Left forelimb (tissue), 1 donor: ENCODE results near the gene LMLN.
"Not testable (repeated sequence)": the region's sequence is repeated elsewhere in the genome, so short reads cannot be mapped to it uniquely, and the experiment has no call there.

ENCODE experiments used
- DNase-seq: peaks from one replicate; pipeline ENCODE4 v3.0.0-alpha.2; 2018; ENCODE audit warnings: low spot score

The LMLN gene

DNA sequence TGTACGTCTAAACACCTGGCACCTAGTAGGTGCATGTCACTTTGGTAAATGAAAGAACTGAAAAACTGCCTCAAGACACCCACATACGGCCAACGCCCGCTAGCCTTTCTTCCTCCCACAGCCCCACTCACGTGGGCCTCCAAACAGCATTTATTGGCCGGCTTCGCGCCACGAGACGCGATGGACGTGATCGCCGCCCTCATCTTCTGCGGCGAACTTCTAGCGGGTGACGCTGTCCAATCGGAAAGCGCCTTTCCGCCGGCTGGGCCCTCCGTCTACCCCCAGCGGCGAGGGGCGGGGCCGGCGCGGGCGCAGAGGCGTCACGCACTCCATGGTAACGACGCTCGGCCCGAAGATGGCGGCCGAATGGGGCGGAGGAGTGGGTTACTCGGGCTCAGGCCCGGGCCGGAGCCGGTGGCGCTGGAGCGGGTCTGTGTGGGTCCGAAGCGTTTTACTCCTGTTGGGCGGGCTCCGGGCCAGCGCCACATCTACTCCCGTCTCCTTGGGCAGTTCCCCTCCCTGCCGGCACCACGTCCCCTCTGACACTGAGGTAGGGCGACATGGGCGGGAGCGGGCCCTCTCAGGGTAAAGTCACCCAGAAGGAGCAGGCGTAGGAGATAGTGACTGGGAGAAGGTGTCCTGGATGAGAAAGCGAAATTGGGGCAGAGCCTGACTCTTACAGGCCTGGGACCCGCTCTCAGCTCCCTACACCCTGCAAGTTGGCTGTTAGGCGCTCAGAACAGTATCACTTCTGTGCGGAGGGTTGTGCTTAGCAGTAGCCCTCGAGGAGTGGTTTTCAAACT, at the start of gene LMLN:
LMLN (plus strand) TSS at position 327 of the 803 bp plus-strand sequence; CDS start at position 356, 29 bp downstream.
- peak; percentile 94 for DNase-seq

DNA sequence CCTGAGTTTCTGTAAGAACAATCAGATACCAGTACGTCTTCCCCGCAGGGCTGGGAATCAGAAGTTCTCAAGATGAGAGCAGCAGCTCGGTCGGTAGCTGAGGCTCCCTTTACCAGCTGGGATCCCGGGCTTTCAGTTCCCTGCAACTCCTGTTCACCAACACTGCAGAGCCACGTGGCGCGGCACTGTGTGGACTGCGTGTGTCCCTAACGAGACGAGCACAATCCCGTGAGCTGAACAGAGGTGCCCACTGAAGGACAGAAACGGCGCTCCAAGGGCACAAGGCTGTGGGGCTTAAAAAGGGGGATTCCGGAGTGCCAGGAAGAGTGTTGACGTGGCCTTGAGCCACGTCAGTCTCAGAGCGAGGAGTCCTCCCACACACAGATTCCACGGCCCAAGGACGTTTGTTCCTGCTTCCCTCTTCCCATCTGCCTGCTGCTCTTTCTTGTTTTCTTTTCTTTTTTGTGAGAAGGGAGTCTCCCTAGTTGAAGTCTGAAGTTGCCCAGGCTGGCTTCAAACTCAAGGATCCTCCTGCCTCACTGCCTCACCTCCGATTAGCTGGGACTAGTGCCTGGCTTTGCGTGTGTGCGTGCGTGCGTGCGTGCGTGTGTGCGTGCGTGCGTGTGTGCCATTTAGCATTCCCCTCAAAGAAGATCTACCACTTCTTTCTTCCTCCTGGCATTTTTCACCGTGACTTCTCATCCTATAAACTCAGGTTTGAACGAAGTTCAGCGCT, 47.1 kb upstream of the LMLN start:
- DNase-seq = no peak

DNA sequence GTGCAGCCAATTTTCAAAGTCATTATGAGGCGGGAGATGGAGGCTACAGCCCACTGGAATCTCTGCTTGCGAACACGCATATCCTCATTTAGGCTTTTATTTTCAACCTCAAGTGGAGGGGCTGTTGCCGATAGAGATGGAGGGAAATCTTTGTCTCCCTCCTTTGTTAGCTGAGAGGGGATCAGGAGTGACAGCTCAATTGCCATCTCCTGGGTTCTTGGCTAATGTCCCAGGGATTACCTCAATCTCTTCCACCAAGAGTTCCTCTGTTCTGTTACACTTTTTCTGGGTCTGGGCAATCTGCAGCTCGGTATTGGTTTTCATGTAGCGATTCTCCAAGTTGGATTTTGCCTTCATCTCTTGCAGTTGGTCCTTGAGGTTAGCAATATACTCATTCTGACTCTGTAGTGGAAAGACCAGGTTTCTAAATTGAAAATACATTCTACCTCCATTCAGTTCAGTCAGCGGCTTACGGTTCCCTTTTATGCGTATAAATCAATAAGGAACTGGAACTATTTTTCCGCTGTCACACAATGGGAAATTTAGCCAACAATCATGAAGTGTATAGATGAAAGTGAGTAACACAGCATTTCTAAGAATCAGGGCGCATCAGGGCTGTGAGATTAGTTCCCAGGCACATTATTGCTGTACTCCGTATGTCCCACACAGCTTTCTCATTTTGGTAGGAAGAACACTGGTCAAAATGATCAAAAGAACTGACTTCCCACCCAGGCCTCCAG, 46.2 kb upstream of the LMLN start:
- DNase-seq = no peak

DNA sequence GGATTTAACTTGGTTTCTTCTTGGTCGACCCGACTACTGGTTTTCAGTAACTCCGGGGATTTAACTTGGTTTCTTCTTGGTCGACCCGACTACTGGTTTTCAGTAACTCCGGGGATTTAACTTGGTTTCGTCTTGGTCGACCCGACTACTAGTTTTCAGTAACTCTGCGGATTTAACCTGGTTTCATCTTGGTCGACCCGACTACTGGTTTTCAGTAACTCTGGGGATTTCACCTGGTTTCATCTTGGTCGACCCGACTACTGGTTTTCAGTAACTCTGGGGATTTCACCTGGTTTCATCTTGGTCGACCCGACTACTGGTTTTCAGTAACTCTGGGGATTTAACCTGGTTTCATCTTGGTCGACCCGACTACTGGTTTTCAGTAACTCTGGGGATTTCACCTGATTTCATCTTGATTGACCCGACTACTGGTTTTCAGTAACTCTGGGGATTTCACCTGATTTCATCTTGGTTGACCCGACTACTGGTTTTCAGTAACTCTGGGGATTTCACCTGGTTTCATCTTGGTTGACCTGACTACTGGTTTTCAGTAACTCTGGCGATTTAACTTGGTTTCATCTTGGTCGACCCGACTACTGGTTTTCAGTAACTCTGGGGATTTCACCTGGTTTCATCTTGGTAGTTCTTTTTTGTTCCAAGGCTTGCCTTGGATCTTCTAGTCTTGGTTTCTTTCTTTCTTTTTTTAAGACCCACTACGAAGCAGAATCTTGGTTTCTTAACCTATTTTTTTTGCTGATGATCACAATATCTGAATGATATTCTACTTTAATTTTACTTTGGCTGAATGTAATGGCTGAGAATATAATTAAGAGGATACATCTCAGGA, 38.4 kb upstream of the LMLN start:
- DNase-seq = not testable (repeated sequence)

DNA sequence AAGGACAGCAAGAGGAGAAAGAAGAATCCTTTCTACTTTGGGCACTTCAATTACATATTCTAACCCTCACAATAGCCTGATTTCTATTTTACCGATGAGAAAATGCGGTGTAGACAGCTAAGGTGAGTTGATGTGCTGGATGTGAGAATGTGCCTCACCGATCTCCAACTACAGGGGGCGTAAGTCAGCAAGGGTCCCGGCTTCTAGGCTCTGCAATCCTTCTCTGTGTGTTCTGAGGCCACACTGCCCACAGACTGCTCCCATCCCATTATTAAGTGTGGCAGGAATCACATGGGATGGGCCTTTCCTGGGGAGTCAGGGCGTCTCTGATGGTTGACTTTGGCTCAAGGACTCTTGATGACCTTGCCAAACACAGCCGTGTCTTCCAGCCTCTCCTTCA, 33.6 kb upstream of the LMLN start:
- DNase-seq = no peak

- DNase-seq = not testable (repeated sequence)
Measured at GRCh38 chr3:197927578-197927977, 32.4 kb upstream of the LMLN start.

DNA sequence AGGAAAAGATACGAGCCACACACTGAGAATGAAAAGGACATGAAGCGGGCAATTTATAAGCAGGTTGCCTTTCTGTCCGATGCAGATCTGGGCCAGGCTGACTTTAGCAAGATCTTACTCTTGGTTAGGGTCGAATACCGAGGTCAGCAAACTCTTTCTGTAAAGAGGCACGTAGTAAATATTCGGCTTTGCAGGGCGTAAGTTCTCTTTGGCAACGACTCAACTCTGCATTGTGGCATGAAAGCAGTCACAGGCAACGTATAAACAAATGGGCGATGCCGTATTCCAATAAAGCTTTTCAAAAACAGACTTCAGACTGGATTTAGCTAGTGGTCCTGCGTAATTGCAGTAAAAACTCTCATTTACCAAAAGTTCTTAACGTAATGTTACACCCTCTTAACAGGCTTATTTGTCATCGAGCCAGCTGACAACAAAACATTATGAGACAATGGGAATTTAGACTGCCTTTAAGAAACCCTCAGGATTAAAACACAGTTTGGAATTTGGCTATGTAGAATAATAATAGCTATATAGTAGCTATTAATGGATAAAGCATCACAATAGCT, 23.1 kb upstream of the LMLN start:
- no peak for DNase-seq

GRCh38 chr3:197940745-197941384, 19.2 kb upstream of the LMLN start:
- DNase-seq = no peak

DNA sequence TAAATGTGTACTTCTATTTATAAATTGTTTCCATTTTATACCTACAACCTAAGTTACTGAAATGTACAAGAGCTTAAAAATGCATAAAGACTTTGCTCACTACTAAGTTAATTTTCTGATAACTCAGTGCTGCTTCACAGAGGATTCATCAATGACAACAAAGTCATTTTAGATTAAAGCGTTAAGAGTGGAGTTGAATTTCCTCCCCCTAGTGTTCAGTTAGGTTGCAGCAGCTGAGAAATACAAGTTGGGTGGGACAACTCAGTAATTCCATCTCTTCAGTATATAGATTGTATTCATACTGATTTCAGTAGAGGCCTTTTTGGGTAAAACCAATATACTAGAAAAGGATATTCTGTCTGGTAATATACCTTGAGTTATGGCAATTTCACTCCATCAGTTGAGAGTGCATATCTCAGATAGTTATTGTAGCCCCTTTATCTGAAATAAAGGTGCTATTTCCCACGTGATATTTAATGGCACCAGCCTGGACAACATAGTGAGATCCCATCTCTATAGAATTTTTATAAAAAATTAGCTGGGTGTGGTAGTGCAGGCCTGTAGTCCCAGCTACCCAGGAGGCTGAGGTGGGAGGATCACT, 17.0 kb upstream of the LMLN start:
- DNase-seq = no peak

- no peak for DNase-seq
Measured at GRCh38 chr3:197949191-197949777, 10.7 kb upstream of the LMLN start.

- peak; percentile 91 for DNase-seq
Measured at GRCh38 chr3:197949778-197950676, 10.0 kb upstream of the LMLN start, which contains the start of gene RPL35A. RPL35A (plus strand) TSS chr3:197950190; CDS start chr3:197950968, 778 bp downstream.

GRCh38 chr3:197950677-197951061, 9.3 kb upstream of the LMLN start:
- no peak for DNase-seq

DNA sequence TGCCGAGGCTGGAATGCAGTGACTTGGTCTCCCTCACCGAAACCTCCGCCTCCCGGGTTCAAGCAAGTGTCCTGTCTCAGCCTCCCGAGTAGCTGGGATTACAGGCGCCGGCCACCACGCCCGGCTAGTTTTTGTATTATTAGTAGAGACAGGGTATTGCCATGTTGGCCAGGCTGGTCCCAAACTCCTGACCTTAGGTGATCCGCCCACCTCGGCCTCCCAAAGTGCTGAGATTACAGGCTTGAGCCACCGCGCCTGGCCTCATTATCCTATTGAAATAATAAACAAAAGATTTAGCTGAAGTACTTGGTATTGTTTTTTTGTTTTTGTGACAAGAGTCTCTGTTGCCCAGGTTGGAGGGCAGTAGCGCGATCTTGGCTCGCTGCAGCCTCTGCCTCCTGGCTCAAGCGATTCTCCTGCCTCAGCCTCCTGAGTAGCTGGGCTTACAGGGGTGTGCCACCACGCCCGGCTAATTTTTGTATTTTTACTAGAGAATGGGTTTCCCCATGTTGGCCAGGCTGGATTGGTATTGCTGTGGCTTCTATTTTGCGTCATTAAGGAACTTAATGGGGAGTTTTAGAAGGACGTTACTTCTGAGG, 8.5 kb upstream of the LMLN start:
- DNase-seq = no peak

DNA sequence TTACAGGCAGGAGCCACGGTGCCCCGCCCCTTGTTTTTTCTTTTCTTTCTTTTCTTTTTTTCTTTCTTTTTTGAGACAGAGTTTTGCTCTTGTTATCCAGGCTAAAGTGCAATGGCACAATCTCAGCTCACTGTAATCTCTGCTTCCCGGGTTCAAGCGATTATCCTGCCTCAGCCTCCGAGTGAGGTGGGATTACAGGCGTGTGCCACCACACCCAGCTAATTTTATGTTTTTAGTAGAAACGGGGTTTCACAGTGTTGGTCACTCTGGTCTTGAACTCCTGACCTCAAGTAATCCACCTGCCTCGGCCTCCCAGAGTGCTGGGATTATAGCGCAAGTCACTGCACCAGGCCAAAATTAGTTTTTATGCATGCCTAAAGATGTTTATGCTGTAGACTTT, 7.6 kb upstream of the LMLN start:
- DNase-seq = no peak

- DNase-seq = no peak
Measured at GRCh38 chr3:197953325-197953724, 6.7 kb upstream of the LMLN start.

DNA sequence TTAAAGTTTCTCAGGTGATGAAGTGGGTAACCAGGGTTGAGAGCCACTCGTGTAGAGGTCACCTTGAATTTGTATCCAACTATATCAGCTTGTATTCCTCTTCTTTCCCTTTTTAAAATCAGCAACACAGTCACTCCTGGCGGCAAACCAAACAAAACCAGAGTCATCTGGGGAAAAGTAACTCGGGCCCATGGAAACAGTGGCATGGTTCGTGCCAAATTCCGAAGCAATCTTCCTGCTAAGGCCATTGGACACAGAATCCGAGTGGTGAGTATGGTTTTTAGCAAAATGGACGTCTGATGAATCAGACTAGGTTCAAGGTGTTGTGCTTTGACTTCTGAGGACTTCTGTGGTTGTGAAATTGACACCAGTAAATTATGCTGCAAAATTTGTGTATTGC, 6.1 kb upstream of the LMLN start:
- no peak for DNase-seq

DNA sequence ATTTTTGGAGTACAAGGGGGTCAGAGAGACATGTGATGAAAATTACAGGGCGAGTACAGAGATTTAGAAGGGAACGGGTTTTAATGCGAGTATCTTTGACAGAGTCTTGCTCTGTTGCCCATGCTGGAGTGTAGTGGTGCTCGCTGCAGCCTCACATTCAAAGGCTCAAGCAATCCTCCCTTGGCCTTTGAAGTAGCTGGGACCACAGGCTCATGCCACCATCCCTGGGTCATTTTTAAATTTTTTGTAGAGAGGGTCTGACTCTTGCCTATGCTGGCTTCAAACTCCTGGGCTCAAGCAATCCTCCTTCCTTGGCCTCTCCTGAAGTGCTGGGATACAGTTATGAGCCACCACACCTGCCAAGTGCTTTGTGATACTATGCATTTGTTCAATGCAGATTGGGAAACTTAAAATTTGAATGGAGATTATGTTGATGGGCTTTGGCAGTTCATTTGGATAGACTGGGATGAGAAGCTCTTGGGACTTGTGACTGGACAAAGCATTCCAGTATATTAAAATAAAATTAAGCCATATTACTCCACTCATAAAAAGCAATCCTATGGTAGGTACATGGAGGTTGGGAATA, 4.0 kb upstream of the LMLN start:
- DNase-seq = no peak

GRCh38 chr3:197956626-197956988, 3.4 kb upstream of the LMLN start:
- no peak for DNase-seq
